ENCODE results near the gene TMEM255B. TPM values are rescaled to one million over a fixed set of nuclear protein-coding genes. Genes with fewer than 3 reads are reported as not detected.
A peak's percentile ranks its signal among the peaks of the same experiment; 100 is the strongest.
"Not testable (repeated sequence)": the region's sequence is repeated elsewhere in the genome, so short reads cannot be mapped to it uniquely, and the experiment has no call there.

TMEM255B gene
- polyA plus RNA-seq, 1 donor (not counting 4 experiments of a cell fraction or from before 2014, with no cell fraction given) = 7.6 TPM

DNA sequence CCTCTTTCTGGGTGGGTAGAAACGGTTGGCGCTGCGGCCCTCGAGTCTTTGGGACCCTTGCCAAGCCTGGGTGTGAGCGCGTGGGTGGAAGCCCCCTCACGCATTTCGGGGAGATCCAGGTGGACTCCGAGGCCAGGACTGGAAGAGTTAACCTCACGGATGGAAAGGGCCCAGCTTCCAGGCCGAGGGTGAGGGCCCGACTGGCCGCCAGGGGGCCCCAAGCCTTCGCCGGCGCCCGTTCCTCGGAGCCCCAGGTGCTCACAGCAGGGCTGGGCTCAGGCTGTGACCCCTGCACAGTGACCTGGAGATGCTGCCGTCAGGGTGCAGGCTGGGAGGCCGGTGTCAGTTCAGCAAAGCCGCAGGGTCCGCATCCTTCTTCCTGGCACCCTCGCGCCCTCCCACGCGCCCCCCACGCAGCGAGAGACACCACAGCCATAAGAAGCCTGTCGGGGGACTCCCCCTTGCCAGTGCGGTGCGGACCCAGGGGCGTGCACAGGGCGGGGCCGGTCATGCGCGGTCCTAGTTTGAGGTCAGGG is 34.2 kb upstream of the TMEM255B start:
- dilution Hi-C loops (cut with MboI; ENCODE audit: extremely low pct_ligation_motif_present, low sequenced_read_pairs) = no loop called here
- FAIRE-seq = no peak
- TF ChIP-seq, protein P1, sequence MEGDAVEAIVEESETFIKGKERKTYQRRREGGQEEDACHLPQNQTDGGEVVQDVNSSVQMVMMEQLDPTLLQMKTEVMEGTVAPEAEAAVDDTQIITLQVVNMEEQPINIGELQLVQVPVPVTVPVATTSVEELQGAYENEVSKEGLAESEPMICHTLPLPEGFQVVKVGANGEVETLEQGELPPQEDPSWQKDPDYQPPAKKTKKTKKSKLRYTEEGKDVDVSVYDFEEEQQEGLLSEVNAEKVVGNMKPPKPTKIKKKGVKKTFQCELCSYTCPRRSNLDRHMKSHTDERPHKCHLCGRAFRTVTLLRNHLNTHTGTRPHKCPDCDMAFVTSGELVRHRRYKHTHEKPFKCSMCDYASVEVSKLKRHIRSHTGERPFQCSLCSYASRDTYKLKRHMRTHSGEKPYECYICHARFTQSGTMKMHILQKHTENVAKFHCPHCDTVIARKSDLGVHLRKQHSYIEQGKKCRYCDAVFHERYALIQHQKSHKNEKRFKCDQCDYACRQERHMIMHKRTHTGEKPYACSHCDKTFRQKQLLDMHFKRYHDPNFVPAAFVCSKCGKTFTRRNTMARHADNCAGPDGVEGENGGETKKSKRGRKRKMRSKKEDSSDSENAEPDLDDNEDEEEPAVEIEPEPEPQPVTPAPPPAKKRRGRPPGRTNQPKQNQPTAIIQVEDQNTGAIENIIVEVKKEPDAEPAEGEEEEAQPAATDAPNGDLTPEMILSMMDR (optimal IDR thresholded peaks at IDR 0.05 in 1 of 3, IDR thresholded peaks at IDR 0.05 in 1 of 3, conservative IDR thresholded peaks at IDR 0.05 in 1 of 3; ENCODE audit: extremely low read depth in 1 of 3, insufficient read depth in 2 of 3, low read length in 3 of 3) = peak in 2 of 3 experiments; percentile 74 to 95
- no peak for TF ChIP-seq EZH2 (IDR thresholded peaks at IDR 0.05; ENCODE audit: low read length)

DNA sequence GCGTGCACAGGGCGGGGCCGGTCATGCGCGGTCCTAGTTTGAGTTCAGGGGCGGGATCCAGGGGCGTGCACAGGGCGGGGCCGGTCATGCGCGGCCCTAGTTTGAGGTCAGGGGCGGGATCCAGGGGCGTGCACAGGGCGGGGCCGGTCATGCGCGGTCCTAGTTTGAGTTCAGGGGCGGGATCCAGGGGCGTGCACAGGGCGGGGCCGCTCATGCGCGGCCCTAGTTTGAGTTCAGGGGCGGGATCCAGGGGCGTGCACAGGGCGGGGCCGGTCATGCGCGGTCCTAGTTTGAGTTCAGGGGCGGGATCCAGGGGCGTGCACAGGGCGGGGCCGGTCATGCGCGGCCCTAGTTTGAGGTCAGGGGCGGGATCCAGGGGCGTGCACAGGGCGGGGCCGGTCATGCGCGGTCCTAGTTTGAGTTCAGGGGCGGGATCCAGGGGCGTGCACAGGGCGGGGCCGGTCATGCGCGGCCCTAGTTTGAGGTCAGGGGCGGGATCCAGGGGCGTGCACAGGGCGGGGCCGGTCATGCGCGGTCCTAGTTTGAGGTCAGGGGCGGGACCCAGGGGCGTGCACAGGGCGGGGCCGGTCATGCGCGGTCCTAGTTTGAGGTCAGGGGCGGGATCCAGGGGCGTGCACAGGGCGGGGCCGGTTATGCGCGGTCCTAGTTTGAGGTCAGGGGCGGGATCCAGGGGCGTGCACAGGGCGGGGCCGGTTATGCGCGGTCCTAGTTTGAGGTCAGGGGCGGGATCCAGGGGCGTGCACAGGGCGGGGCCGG is 33.5 kb upstream of the TMEM255B start:
- H3K4me2 ChIP-seq (ENCODE audit: control insufficient read depth, extremely low read depth, insufficient read depth, low read depth, low read length); H3K9me3 ChIP-seq (ENCODE audit: control insufficient read depth, low read depth, low read length); DNase-seq (ENCODE audit: low read depth, low spot score); H3K4me1 ChIP-seq (ENCODE audit: control insufficient read depth, extremely low read depth, insufficient read depth, low read length); H3K27ac ChIP-seq (ENCODE audit: control insufficient read depth, insufficient read depth, low read length); H4K20me1 ChIP-seq (ENCODE audit: control insufficient read depth, extremely low read depth, insufficient read depth, low read length); FAIRE-seq; H3K9ac ChIP-seq (ENCODE audit: control insufficient read depth, extremely low read depth, insufficient read depth, low read length); dilution Hi-C loops (cut with MboI; ENCODE audit: extremely low pct_ligation_motif_present, low sequenced_read_pairs); H3K36me3 ChIP-seq (ENCODE audit: control insufficient read depth in 2 of 2, extremely low read depth in 1 of 2, insufficient read depth in 2 of 2, low read length in 2 of 2); H2AFZ ChIP-seq (ENCODE audit: control insufficient read depth, low read length); H3K9me1 ChIP-seq (ENCODE audit: control insufficient read depth, extremely low read depth, insufficient read depth, low read length); H3K79me2 ChIP-seq (ENCODE audit: control insufficient read depth, insufficient read depth, low read length): not testable (repeated sequence)
- H3K27me3 ChIP-seq (ENCODE audit: control insufficient read depth, extremely low read depth, insufficient read depth, low read length) = peaks cover 28% of the 10 kb centered on the region
- H3K4me3 ChIP-seq (ENCODE audit: control insufficient read depth in 2 of 3, extremely low read depth in 1 of 3, insufficient read depth in 2 of 3, low read depth in 1 of 3, low read length in 3 of 3) = peak overlapping the region in 1 of 3 experiments; percentile 37

More for the DNA sequence above, 34.2 kb upstream of the TMEM255B start:
- Histone ChIP-seq H3K9me3 (ENCODE audit: control insufficient read depth, low read depth, low read length) (peaks cover 8% of the 10 kb centered on the region), H3K27me3 (ENCODE audit: control insufficient read depth, extremely low read depth, insufficient read depth, low read length) (peaks cover 23% of the 10 kb centered on the region), H2AFZ (ENCODE audit: control insufficient read depth, low read length) (peak overlapping the region; percentile 74), H3K9me1 (ENCODE audit: control insufficient read depth, extremely low read depth, insufficient read depth, low read length) (no peaks in the 10 kb centered on the region), H3K79me2 (ENCODE audit: control insufficient read depth, insufficient read depth, low read length) (no peaks in the 10 kb centered on the region), H3K4me2 (ENCODE audit: control insufficient read depth, extremely low read depth, insufficient read depth, low read depth, low read length) (peak overlapping the region; percentile 45), H3K4me1 (ENCODE audit: control insufficient read depth, extremely low read depth, insufficient read depth, low read length) (peaks cover 4% of the 10 kb centered on the region), H3K4me3 (ENCODE audit: control insufficient read depth in 2 of 3, extremely low read depth in 1 of 3, insufficient read depth in 2 of 3, low read depth in 1 of 3, low read length in 3 of 3) (peak overlapping the region in 2 of 3 experiments; percentile 37 to 38), H3K9ac (ENCODE audit: control insufficient read depth, extremely low read depth, insufficient read depth, low read length) (no peak overlapping the region), H4K20me1 (ENCODE audit: control insufficient read depth, extremely low read depth, insufficient read depth, low read length) (no peaks in the 10 kb centered on the region), H3K27ac (ENCODE audit: control insufficient read depth, insufficient read depth, low read length) (no peak overlapping the region), H3K36me3 (ENCODE audit: control insufficient read depth in 2 of 2, extremely low read depth in 1 of 2, insufficient read depth in 2 of 2, low read length in 2 of 2) (no peaks in the 10 kb centered on the region)
- DNase-seq (ENCODE audit: low read depth, low spot score) = no peak

DNA sequence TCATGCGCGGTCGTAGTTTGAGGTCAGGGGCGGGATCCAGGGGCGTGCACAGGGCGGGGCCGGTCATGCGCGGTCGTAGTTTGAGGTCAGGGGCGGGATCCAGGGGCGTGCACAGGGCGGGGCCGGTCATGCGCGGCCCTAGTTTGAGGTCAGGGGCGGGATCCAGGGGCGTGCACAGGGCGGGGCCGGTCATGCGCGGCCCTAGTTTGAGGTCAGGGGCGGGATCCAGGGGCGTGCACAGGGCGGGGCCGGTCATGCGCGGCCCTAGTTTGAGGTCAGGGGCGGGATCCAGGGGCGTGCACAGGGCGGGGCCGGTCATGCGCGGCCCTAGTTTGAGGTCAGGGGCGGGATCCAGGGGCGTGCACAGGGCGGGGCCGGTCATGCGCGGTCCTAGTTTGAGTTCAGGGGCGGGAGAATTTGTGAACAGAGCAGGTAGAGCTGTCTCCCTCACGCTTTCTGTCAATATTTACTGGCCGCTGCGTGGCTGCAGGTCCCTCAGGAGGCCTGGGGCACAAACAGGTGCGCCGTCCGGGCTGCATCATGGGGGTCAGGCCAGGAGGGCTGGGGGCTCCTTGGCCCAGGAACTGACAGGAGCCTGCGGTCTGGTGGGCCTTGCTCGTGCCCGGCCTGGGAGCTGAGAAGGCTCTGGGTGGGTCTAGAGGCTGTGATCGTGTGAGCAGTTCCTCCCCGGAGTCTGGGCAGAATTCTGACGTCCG is 32.8 kb upstream of the TMEM255B start:
- H3K9ac ChIP-seq (ENCODE audit: control insufficient read depth, extremely low read depth, insufficient read depth, low read length); H3K9me1 ChIP-seq (ENCODE audit: control insufficient read depth, extremely low read depth, insufficient read depth, low read length); dilution Hi-C loops (cut with MboI; ENCODE audit: extremely low pct_ligation_motif_present, low sequenced_read_pairs); H3K4me3 ChIP-seq (ENCODE audit: control insufficient read depth in 2 of 3, extremely low read depth in 1 of 3, insufficient read depth in 2 of 3, low read depth in 1 of 3, low read length in 3 of 3); DNase-seq (ENCODE audit: low read depth, low spot score); H3K79me2 ChIP-seq (ENCODE audit: control insufficient read depth, insufficient read depth, low read length); H3K36me3 ChIP-seq (ENCODE audit: control insufficient read depth in 2 of 2, extremely low read depth in 1 of 2, insufficient read depth in 2 of 2, low read length in 2 of 2); H2AFZ ChIP-seq (ENCODE audit: control insufficient read depth, low read length); FAIRE-seq; H3K4me1 ChIP-seq (ENCODE audit: control insufficient read depth, extremely low read depth, insufficient read depth, low read length); H3K9me3 ChIP-seq (ENCODE audit: control insufficient read depth, low read depth, low read length); H4K20me1 ChIP-seq (ENCODE audit: control insufficient read depth, extremely low read depth, insufficient read depth, low read length); H3K4me2 ChIP-seq (ENCODE audit: control insufficient read depth, extremely low read depth, insufficient read depth, low read depth, low read length); H3K27ac ChIP-seq (ENCODE audit: control insufficient read depth, insufficient read depth, low read length): not testable (repeated sequence)
- peaks cover 36% of the 10 kb centered on the region for H3K27me3 ChIP-seq (ENCODE audit: control insufficient read depth, extremely low read depth, insufficient read depth, low read length)
